Esophagus squamous epithelium (tissue), 5 donors: ENCODE results near the gene LDLRAD4. TPM values are rescaled to one million over a fixed set of nuclear protein-coding genes. Genes with fewer than 3 reads are reported as not detected.

ENCODE experiments used
- DNase-seq: peaks from one replicate; lab custom pipeline; 2025; lab: John Stamatoyannopoulos, UW
- H3K27ac ChIP-seq, 4 donors: fragments of 200-600 bp; sonication (generic); one replicate each; pipeline ENCODE4 v1.5.1; 2016 to 2019; ENCODE audit warnings: mild to moderate bottlenecking in 1 of 4
- H3K27me3 ChIP-seq, 4 donors: fragments of 200-600 bp; sonication (generic); 1 replicate in 3 of 4; 2 replicates in 1 of 4; pipeline versions ENCODE4 v1.5.1 to v1.6.0; 2017 to 2021; ENCODE audit warnings: antibody characterized with exemption in 1 of 4
- H3K36me3 ChIP-seq, 3 donors: fragments of 200-600 bp; sonication (generic); one replicate each; pipeline ENCODE4 v1.5.1; 2016 to 2019
- H3K4me1 ChIP-seq, 3 donors: fragments of 200-600 bp; sonication (generic); one replicate each; pipeline ENCODE4 v1.5.1; 2017 to 2019
- H3K4me3 ChIP-seq, 4 donors: fragments of 200-600 bp; sonication (generic); 1 replicate in 3 of 4; 2 replicates in 1 of 4; pipeline ENCODE4 v1.5.1; 2016 to 2019; ENCODE audit warnings: mild to moderate bottlenecking in 2 of 4, moderate library complexity in 1 of 4
- H3K9me3 ChIP-seq, 3 donors: fragments of 200-600 bp; sonication (generic); one replicate each; pipeline ENCODE4 v1.5.1; 2016 to 2019
- CTCF ChIP-seq, 6 experiments: fragments of 450-650 bp in 4 of 6; fragments of 200-600 bp in 2 of 6; sonication (generic) in 2 of 6; IDR thresholded peaks; one replicate each; pipeline ENCODE4 v1.5.1; 2016 to 2019; ENCODE audit warnings: antibody characterized with exemption in 6 of 6, mild to moderate bottlenecking in 4 of 6, moderate library complexity in 4 of 6
- POLR2A ChIP-seq, 4 donors: fragments of 450-650 bp; IDR thresholded peaks; one replicate each; pipeline ENCODE4 v1.6.1; 2017; ENCODE audit warnings: antibody characterized with exemption in 4 of 4, mild to moderate bottlenecking in 4 of 4, moderate library complexity in 3 of 4
- WGBS, 2 donors: methylation state at CpG; one replicate each; pipeline ENCODE4 v1.1.5; 2018; 5-methylcytosine and 5-hydroxymethylcytosine counted together
- intact Hi-C: fragments of 100-400 bp; cut with DNase I; formaldehyde crosslinking; loops from one replicate; pipeline ENCODE4 v1.15.0; 2022
- total RNA-seq, 4 donors: library from RNA; depleted of rRNA; stranded (reverse); fragments of >200 nt; gene quantifications; one replicate each; pipeline ENCODE4 v1.1.0, GENCODE V29; 2016
- donor health status: DM: yes; HTN: yes; CAD: no.

The LDLRAD4 gene
- total RNA-seq, 4 donors from 2014 or later = 0.91 to 17.9 (median 6.8) TPM

DNA sequence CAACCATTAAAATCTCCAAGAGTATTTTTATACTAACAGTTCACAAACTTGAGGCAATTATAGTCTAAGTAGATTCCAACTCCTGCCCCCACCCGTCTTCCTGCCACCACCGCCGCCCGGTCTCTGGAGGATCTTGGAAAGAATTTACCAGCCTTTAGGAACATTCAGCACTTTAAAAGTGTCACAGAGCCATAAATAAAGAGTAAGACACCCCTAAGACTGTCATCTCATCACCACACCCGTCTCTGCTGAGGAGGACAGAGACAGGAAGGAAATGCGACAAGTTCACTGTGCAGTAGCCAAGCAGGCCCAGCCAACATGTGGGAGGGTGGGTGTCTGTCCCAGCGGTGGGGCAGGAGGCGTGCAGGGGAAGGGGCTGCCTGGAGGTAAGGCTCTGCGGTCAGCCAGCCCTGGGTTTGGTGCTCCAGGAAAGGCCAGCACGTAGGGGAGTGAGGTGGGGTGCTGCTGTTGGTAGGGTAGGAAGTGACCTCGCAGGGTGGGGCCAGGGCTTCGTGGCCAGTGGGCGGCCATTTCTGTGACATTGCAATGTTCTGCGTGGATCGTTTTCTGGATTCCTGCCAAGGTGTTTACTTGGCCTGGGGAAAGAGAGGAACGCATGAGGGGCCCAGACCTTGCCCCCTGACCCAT is 396.2 kb downstream of the LDLRAD4 start:
- H3K27me3 ChIP-seq = peaks cover 0 to 26% (median 0%) of the 10 kb centered on the region in 4 donors
- H3K4me3 ChIP-seq = no peak overlapping the region
- no peaks in the 10 kb centered on the region for H3K36me3 ChIP-seq
- DNase-seq = no peak
- no peaks in the 10 kb centered on the region for H3K9me3 ChIP-seq
- peak overlapping the region; percentile 12 to 57 (median 33) for H3K27ac ChIP-seq
- WGBS, 2 donors = 58 to 59% methylated on average over 15 to 16 of the region's 16 CpGs
- TF ChIP-seq POLR2A (IDR thresholded peaks at IDR 0.05) (no peak), CTCF (IDR thresholded peaks at IDR 0.05) (no peak)
- peaks cover 17 to 51% (median 21%) of the 10 kb centered on the region in 3 donors for H3K4me1 ChIP-seq
- intact Hi-C loops = no loop called here

DNA sequence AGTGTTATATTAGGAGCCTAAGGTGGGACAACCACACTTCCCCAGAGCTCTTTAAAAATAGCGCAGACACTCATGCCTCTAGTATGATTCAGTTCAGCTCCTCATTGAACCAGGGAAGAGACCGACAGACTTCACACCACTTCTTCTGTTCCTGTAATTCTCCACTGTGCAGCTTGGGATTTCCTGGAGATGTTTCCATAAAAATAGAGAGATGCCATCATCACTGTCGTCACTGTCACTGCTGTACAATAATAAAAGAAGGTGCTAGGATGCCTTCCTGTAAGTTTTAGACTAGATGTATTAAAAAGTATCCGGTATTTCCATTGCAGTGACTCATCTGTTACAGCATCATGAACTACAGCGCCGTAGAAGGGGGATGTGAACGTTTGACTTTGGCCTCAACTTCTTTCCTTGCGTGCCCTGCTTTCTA is 396.9 kb downstream of the LDLRAD4 start:
- Histone ChIP-seq H3K4me3 (no peak overlapping the region), H3K36me3 (no peaks in the 10 kb centered on the region), H3K27ac (peak overlapping the region in 2 of 4 donors; percentile 45 to 57), H3K4me1 (peaks cover 15 to 48% (median 17%) of the 10 kb centered on the region in 3 donors), H3K27me3 (peaks cover 0 to 25% (median 0%) of the 10 kb centered on the region in 4 donors), H3K9me3 (no peaks in the 10 kb centered on the region)
- TF ChIP-seq POLR2A (IDR thresholded peaks at IDR 0.05) = no peak
- TF ChIP-seq CTCF (IDR thresholded peaks at IDR 0.05) = no peak
- WGBS, 2 donors = 62 to 72% methylated on average over 8 of the region's 8 CpGs
- intact Hi-C loops = no loop called here
- no peak for DNase-seq

DNA sequence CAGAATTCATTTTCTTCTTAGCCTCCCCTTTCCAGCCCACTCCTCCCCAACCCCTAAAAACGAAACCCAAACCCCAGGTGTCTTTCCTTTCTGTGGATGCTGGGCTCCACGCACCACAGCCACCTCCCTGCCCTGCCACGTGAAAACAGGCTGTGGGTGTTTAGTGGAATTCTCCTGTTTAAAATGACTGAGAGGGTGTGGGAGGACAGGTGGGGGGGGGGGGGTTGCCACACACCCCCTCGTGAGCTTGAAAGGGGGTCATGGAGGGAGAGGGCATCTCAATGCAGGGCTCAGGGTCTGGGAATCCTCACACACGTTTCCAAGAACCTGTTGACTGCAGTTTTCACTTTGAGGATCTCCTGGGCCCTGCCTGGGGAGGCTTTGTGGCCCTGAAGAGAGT is 397.5 kb downstream of the LDLRAD4 start:
- Histone ChIP-seq H3K4me3 (no peak overlapping the region), H3K9me3 (no peaks in the 10 kb centered on the region), H3K36me3 (no peaks in the 10 kb centered on the region), H3K27me3 (peaks cover 0 to 19% (median 0%) of the 10 kb centered on the region in 4 donors), H3K4me1 (peaks cover 10 to 42% (median 14%) of the 10 kb centered on the region in 3 donors), H3K27ac (no peak overlapping the region)
- TF ChIP-seq CTCF (IDR thresholded peaks at IDR 0.05) (no peak), POLR2A (IDR thresholded peaks at IDR 0.05) (no peak)
- intact Hi-C loops = no loop called here
- WGBS, 2 donors = 53 to 65% methylated on average over 5 of the region's 5 CpGs
- DNase-seq = no peak

- Histone ChIP-seq H3K4me1 (peaks cover 8 to 37% (median 13%) of the 10 kb centered on the region in 3 donors), H3K36me3 (no peaks in the 10 kb centered on the region), H3K4me3 (no peak overlapping the region), H3K27me3 (peaks cover 0 to 14% (median 0%) of the 10 kb centered on the region in 4 donors), H3K9me3 (no peaks in the 10 kb centered on the region), H3K27ac (no peak overlapping the region)
- intact Hi-C loops = no loop called here
- DNase-seq = no peak
- 36 to 80% methylated on average over 3 to 4 of the region's 15 CpGs for WGBS, 2 donors
- TF ChIP-seq CTCF (IDR thresholded peaks at IDR 0.05) (no peak), POLR2A (IDR thresholded peaks at IDR 0.05) (no peak)
Observed at GRCh38 chr18:13616525-13617035, 398.0 kb downstream of the LDLRAD4 start.

DNA sequence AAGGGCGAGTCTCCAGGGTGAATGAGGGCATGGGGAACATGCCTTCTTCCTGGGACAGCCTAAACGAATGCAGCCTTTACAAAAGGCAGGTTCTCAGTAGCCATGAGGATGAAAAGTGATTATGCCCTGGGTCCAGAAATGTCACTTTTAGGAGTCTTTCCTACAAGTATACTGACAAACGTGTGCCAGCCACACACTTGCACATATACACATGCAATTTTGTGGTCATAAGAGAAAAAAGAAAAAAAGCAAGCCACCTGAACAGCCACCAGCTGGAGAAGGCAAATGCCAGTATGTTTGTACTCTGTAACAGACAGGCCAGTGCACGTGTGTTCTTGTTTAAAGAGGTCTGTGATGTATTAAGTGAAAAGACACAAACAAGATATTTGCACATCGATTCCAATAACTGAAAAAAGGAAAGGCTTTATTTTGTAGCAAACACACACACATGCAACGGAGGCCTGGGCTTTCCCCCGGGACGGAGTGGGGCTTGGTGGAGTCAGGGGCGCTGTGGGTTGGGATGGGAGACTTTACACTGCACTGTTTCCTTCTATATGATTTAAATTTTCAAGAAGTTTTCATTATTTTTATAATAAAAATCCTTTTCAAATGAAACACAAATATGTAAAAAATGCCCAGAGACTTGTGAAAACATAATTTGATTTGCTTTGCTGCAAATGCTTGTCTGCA is 399.4 kb downstream of the LDLRAD4 start:
- H3K27me3 ChIP-seq = no peaks in the 10 kb centered on the region
- no peak for DNase-seq
- WGBS, 2 donors = 35 to 68% methylated on average over 9 of the region's 9 CpGs
- H3K4me1 ChIP-seq = peaks cover 0 to 25% (median 11%) of the 10 kb centered on the region in 3 donors
- no peak overlapping the region for H3K27ac ChIP-seq
- intact Hi-C loops = no loop called here
- no peaks in the 10 kb centered on the region for H3K9me3 ChIP-seq
- H3K36me3 ChIP-seq = no peaks in the 10 kb centered on the region
- TF ChIP-seq CTCF (IDR thresholded peaks at IDR 0.05) (no peak), POLR2A (IDR thresholded peaks at IDR 0.05) (no peak)
- no peak overlapping the region for H3K4me3 ChIP-seq
